Measurements from ENCODE around the gene MACC1. TPM values are rescaled to one million over a fixed set of nuclear protein-coding genes. Genes with fewer than 3 reads are reported as not detected.

Gene MACC1
- total RNA-seq, 1 experiment from 2014 or later = not detected

DNA sequence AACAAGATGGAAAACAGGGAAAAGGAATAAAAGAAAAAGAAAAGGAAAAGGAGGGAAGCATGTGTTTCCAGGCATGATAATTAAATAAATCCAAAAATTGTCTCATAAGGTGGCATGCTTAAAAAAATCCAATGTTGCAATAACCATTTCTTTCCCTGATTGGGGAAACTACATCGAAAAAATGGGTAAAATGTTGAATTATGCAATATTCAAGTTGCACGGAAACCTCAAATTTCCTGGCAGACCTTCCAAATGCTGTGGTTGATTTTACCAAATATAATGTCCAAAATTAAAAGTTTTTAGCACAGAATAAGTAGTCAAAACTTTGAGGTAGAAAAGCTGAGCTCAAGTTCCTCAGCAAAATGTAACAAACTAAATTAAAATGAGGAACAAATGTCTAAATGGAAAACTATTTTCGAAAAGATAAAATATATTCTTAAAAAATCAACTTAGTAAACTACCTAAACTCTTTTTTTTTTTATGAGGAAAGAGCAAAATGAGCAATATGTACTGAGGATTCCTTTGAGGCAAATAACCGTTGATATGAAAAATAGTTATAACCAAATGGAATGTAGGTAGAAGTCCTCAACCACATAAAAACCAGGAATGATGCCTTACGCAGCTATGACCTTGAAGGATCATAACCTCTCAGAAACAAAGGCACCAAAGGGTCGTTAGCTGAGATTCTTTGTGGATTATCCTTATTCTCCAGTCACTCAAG, 52.6 kb downstream of the MACC1 start:
- no peak for DNase-seq
- H3K36me3 ChIP-seq = no peaks in the 10 kb centered on the region
- no peak overlapping the region for H3K4me3 ChIP-seq

DNA sequence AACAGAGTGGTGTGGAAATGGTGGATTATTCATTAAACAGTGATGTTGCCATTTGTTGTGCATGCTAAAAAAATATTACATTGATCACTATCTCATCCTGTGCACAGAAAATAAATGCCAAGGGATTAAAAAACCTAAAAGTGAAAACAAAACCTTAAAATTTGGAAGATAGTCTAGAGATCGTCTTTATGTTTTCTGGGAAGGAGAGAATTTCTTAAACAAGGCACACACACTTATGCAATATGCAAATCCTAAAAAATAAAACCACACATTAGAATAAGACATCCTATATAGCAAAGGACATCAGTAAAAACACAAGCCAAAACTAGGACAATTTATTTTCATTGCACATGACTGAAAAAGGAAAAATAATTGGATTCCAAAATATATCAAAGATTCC, 54.5 kb downstream of the MACC1 start:
- no peak for DNase-seq

More for the DNA sequence above, 52.6 kb downstream of the MACC1 start:
- Histone ChIP-seq H3K27me3 (no peaks in the 10 kb centered on the region), H3K9me3 (no peaks in the 10 kb centered on the region)

DNA sequence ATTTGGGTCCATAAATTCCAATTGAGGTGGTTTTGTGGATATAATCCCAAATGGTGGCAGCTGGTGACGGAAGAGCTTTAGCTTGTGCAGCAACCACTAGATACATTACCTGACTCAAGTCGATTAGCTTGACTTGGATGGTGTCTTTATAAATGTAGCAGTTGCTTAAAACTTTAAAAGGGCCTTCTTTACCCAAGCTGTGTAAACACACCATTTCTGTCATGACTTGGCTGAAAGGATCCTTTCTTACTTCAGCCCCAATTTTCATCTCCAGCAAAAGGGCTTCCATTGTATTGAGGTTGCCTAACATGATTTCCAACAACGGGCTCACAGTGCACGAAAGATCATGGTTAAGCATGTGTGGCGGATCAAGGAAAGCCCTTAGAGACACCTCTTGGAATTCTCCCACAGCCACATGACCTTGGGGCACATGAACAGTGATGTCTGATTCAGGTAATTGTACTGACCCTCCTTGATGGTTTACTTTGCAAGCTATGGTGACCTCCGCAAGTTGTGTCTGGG, 57.9 kb downstream of the MACC1 start:
- no peak for DNase-seq
- Histone ChIP-seq H3K9me3 (no peaks in the 10 kb centered on the region), H3K27me3 (no peaks in the 10 kb centered on the region)

More for the DNA sequence above, 54.5 kb downstream of the MACC1 start:
- Histone ChIP-seq H3K36me3 (no peaks in the 10 kb centered on the region), H3K9me3 (no peaks in the 10 kb centered on the region), H3K4me3 (no peak overlapping the region), H3K27me3 (no peaks in the 10 kb centered on the region)

DNA sequence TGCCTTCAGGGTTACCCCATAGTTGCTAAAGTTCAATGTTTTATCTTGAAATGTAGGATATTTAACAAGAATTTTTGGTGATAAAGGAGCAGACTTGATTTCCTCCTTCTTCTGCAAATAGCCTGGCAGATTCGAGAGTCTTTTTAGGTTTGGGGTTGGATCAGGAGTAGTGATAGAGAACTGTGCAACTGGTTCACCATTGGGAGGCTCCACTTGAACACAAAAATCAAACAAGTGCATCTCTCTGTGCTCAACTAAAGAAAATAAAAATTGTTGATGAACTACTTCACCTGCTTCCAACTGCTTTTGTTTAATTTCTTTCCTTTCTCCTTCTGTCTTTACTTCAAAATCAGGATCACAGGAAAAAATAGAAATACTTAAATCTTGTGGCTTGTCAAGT, 58.5 kb downstream of the MACC1 start:
- Histone ChIP-seq H3K9me3 (no peaks in the 10 kb centered on the region), H3K27me3 (no peaks in the 10 kb centered on the region), H3K4me3 (no peak overlapping the region), H3K36me3 (no peaks in the 10 kb centered on the region)
- DNase-seq = no peak

More for the DNA sequence above, 57.9 kb downstream of the MACC1 start:
- Histone ChIP-seq H3K4me3 (no peak overlapping the region), H3K36me3 (no peaks in the 10 kb centered on the region)

DNA sequence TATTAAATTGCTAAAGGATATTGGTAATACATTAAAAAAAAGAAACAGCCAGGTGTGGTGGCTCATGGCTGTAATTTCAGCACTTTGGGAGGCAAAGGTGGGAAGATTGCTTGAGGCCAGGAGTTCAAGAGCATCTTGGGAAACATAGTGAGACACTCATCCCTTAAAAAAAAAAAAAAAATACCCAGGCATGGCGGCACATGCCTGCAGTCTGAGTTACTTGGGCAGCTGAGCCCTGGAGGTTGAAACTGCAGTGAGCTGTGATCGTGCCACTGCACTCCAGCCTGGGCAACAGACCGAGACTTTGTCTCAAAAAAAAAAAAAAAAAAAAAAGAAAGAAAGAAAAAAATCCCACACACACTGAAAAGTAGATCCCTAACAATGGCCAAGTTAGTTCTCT, 59.7 kb downstream of the MACC1 start:
- DNase-seq = peak; percentile 12
- H3K9me3 ChIP-seq = no peaks in the 10 kb centered on the region
- H3K36me3 ChIP-seq = no peaks in the 10 kb centered on the region
- H3K4me3 ChIP-seq = no peak overlapping the region
- no peaks in the 10 kb centered on the region for H3K27me3 ChIP-seq

DNA sequence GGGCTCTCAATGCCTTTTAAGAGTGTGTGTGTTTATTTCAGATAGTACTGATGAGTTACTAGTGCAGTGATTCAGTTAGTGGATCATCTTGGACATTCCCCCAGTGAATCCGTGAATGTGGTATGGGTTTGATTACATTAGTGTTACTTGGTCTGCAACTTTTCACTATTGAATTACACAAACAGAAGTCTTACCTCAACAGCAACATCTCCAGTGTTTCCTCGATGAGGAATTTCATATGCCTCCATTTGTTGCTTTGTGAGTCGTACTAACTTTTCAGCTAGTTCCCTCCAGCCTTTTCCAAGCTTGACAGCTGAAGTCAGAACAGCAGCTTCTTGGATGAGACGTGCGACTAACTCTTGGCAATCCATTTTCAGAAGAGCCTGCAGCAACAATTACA, 63.2 kb downstream of the MACC1 start:
- Histone ChIP-seq H3K4me3 (no peak overlapping the region), H3K36me3 (no peaks in the 10 kb centered on the region), H3K27me3 (no peaks in the 10 kb centered on the region), H3K9me3 (no peaks in the 10 kb centered on the region)
- DNase-seq = peak; percentile 7

DNA sequence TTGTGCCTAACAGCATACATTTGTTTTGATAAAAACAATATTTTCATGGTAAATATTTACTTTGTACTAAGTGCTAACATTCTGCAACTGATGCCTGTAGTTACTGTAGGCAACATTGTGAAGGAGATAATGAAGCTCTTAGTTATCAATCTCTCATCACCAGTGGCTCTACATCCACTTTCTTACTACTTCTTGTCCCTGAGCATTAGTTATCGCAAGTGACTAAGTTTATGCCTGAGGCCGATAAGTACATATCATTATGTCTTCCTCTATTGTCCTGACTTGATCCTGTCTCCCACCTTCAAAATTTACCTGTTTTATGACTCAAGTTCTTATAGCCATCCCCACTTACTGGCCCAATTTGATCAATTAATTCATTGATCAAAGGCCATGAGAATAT, 63.6 kb downstream of the MACC1 start:
- no peaks in the 10 kb centered on the region for H3K27me3 ChIP-seq
- no peak overlapping the region for H3K4me3 ChIP-seq
- no peak for DNase-seq
- no peaks in the 10 kb centered on the region for H3K9me3 ChIP-seq
- H3K36me3 ChIP-seq = no peaks in the 10 kb centered on the region

DNA sequence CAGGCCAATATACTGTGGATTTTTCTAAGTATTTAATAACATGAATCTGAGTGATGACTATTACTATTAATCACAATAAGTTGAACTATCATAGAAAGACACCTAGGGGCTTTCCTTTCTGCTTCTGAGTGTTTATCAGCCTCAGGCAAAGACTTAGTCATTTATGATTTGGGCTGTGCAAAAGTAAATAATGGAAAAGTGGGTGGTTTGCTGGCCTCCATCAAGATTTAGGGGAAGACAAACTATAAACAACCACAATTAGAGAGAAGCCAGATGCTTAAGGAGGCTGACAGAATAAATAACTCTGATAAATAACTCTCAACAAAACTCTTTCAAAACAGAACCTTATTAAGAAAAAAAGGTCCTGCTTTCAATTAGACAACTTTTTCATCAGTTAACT, 64.7 kb downstream of the MACC1 start:
- H3K9me3 ChIP-seq = no peaks in the 10 kb centered on the region
- no peak for DNase-seq
- no peaks in the 10 kb centered on the region for H3K27me3 ChIP-seq
- H3K4me3 ChIP-seq = no peak overlapping the region
- H3K36me3 ChIP-seq = no peaks in the 10 kb centered on the region

DNA sequence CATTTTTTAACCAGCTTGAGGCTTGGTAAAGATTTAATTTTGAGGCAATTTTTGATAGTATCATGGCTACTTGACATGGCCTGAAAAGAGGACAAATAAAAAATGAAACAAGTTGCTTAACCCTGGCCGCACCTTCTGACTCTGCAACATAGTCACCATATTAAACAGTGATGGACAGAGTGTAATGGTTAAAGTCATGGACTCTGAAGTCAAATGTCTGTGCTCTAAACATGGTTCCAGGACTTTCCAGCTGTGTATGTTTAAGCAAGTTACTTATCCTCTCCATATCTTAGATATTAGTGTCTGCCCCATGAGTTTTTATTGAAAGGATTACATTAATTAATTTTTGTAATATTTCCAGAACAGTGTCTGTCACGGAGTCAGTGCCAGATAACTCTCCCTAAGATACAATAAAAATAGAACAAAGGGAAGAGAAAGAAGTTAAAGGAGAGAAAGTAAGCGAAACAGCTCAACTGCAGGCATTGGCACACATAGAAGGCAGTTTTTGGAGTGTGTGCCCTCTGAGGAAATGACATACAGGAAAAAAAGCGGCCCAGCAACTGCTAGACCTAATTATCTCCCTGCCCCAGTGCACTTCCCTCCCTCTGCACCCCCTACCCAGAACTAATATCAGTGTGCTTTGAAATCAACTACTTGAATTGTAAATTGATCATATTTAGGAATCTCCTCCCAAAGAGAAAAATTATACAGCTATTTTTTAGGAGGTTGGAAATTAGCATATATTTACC, 65.3 kb downstream of the MACC1 start:
- peak; percentile 1 for DNase-seq
- Histone ChIP-seq H3K27me3 (no peaks in the 10 kb centered on the region), H3K36me3 (no peaks in the 10 kb centered on the region), H3K9me3 (no peaks in the 10 kb centered on the region), H3K4me3 (no peak overlapping the region)

DNA sequence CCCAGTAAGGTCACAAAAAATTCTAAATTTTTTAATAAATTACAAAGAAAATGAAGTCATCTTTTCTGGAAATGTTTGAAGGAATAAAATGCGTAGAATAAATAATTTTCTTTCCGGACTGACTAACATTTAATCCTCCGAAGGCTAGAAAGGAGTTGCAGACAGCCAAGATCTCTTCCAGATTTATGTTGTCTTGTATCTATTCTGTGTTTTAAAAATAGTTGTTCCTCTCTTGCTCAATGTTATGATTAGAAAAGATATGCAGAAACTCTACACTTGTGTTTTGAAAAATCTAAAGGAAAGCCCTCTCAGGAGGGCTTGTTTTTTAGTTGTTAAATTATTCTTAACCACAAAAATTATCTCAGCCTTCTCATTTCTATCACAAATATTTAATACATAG, 70.7 kb downstream of the MACC1 start:
- Histone ChIP-seq H3K4me3 (no peak overlapping the region), H3K36me3 (no peaks in the 10 kb centered on the region), H3K27me3 (no peaks in the 10 kb centered on the region), H3K9me3 (no peaks in the 10 kb centered on the region)
- no peak for DNase-seq

DNA sequence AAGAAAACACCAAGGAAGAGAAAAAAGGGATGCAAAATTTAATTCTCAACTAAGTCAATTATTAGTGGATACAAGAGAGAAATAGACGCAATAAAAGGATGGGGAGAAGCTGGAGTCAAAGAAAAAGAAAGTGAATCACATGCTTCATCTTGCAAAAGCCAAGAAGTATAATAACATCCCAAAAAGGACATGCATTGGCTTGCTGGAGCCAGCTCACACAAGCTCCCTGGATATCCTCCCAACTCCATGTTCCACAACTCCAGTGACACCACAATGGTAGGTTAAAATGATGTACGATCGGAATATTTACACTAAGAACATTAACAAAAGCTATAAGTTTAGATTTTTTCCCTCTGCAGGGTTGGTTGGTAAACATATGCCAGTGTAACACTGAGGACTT, 72.4 kb downstream of the MACC1 start:
- no peak overlapping the region for H3K4me3 ChIP-seq
- no peak for DNase-seq
- no peaks in the 10 kb centered on the region for H3K9me3 ChIP-seq
- no peaks in the 10 kb centered on the region for H3K36me3 ChIP-seq
- H3K27me3 ChIP-seq = no peaks in the 10 kb centered on the region

DNA sequence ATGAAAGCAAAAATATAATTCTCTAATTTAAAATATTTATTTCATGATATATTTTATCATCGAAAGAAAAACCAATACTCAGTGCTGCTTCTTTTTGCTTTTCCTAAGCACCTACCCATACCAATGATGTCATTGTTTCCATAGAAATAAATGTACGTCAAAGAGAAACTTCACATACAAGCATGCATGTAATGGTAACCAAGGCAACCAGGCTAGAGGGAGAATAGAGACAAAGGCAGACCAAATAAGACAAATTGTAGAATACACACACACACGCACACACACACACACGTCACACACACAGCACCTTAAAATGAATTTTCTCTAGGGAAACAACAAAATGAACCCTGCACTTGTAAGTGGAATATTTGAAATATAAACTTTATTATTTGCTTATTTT, 75.5 kb downstream of the MACC1 start:
- no peaks in the 10 kb centered on the region for H3K9me3 ChIP-seq
- no peaks in the 10 kb centered on the region for H3K36me3 ChIP-seq
- DNase-seq = no peak
- no peaks in the 10 kb centered on the region for H3K27me3 ChIP-seq
- no peak overlapping the region for H3K4me3 ChIP-seq

DNA sequence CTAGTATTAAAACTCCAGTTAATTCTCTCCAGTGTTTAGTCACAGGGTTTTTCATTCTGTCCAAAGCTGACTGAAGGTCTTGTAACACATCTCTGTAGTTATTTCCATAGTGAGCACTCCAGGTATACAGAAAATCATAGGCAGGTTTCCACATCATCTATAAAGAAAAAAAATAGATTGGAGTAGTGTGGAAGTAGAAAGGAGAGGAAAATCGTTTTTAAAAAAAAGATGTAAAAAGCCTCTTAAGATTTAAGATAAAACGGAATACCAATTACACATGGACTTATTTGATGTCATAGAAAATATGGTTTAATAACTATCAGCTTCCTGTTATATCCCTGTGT, 76.2 kb downstream of the MACC1 start:
- no peaks in the 10 kb centered on the region for H3K27me3 ChIP-seq
- DNase-seq = no peak
- no peak overlapping the region for H3K4me3 ChIP-seq
- H3K9me3 ChIP-seq = no peaks in the 10 kb centered on the region
- no peaks in the 10 kb centered on the region for H3K36me3 ChIP-seq

DNA sequence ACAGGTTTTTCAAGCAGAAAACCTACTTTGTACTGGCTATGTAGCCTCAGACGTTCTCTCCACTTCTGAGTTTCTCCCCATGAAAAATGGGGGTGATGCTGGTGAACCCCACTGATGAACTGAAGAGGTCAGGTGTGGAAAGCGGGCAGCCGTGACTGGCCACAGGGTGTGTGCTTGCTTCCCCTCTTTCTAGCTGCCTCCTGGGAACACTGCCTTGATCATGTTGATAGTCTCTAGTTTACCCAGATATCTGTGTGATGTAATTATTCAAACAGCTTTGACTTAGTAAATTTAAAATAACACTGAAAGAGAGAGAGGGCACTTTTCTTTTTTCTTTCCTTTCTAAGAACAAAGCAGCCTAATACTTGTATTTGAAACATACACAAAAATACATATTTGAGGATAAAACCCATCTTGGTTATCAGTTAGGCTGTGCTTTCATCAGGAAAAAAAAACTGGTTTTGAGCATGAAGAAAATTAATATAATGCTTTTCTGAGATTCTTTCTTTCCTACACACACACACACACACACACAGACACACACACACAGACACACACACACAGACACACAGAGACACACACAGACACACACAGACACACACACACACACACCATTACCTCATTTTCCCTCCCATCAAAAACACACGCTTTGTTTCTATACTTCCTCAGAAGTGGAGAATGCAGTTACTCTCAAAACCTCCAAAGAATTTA, 76.7 kb downstream of the MACC1 start:
- Histone ChIP-seq H3K4me3 (no peak overlapping the region), H3K27me3 (no peaks in the 10 kb centered on the region), H3K9me3 (no peaks in the 10 kb centered on the region), H3K36me3 (no peaks in the 10 kb centered on the region)
- DNase-seq = no peak

DNA sequence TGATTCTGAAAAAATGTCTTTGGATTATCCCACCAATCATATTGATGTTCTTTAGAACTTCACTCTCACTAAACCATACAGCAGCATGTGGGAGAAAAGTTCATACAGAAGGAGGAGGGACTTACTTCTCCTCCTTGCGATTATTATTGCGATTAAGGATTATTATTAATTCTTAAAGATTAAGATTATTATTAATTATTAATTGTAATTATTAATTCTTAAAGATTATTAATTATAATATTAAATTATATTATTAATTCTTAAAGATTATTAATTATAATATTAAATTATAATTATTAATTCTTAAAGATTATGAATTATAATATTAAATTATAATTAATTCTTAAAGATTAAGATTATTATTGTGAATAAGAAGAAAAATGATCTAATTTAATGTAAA, 80.5 kb downstream of the MACC1 start:
- DNase-seq = no peak
- H3K27me3 ChIP-seq = no peaks in the 10 kb centered on the region
- H3K4me3 ChIP-seq = no peak overlapping the region
- H3K36me3 ChIP-seq = no peaks in the 10 kb centered on the region
- no peaks in the 10 kb centered on the region for H3K9me3 ChIP-seq

DNA sequence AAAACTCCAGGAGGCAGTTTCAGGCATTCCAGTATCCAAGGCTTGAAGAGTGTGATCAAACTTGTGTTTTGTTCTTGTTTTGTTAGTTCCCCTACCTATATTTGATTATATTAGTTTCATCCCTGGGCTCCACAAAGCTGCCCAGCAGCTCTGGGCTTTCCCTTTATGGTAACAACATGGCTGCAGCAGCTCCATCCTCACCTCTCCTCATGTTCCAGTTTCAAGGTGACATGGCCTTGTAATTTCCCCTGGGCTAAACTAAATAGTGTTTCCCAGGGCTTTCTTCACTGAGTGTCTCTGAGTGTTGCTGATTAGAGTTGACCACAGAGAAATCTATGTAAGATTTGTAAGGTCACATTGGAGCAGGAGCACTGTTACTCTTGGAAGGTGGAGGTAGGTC, 83.4 kb downstream of the MACC1 start:
- DNase-seq = no peak
- Histone ChIP-seq H3K27me3 (no peaks in the 10 kb centered on the region), H3K4me3 (no peak overlapping the region), H3K9me3 (no peaks in the 10 kb centered on the region), H3K36me3 (no peaks in the 10 kb centered on the region)

DNA sequence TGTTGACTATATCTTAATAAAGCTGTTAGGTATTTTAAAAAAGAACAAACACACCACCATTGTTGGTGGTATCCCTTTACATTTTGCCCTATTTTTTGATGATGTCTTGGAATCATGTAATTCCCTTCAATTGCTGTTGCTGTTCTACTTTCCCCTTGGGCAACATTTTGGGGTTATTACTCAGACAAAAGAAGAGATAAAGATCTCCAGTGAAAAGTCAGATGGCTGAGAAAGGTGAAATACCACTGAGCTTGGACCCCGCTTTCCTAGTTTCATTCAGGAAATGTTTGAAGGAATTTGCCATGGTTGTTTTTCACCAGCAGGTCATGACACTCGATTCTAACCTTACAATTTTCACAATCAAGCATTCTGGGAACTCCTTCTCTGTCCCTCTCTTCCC, 84.6 kb downstream of the MACC1 start:
- H3K36me3 ChIP-seq = no peaks in the 10 kb centered on the region
- no peaks in the 10 kb centered on the region for H3K27me3 ChIP-seq
- no peak for DNase-seq

More for the DNA sequence above, 84.6 kb downstream of the MACC1 start:
- Histone ChIP-seq H3K9me3 (no peaks in the 10 kb centered on the region), H3K4me3 (no peak overlapping the region)

Data from MG63 (cell line).